ENCODE results near the gene KTN1. TPM values are rescaled to one million over a fixed set of nuclear protein-coding genes. Genes with fewer than 3 reads are reported as not detected.

The KTN1 gene
- total RNA-seq, 1 donor from 2014 or later: 179 TPM

GRCh38 chr14:55717621-55718020, 137.6 kb downstream of the KTN1 start:
- no peak for ATAC-seq
- intact Hi-C loops (cut with DNase I): no loop called here
- no peak overlapping the region for H3K27ac ChIP-seq
- no peaks in the 10 kb centered on the region for H3K9me3 ChIP-seq
- no peak for DNase-seq
- no peaks in the 10 kb centered on the region for H3K27me3 ChIP-seq
- H3K4me1 ChIP-seq: peaks cover 4% of the 10 kb centered on the region
- H3K36me3 ChIP-seq: no peaks in the 10 kb centered on the region
- H3K4me3 ChIP-seq: no peak overlapping the region
- no peak for TF ChIP-seq CTCF (IDR thresholded peaks at IDR 0.05)

DNA sequence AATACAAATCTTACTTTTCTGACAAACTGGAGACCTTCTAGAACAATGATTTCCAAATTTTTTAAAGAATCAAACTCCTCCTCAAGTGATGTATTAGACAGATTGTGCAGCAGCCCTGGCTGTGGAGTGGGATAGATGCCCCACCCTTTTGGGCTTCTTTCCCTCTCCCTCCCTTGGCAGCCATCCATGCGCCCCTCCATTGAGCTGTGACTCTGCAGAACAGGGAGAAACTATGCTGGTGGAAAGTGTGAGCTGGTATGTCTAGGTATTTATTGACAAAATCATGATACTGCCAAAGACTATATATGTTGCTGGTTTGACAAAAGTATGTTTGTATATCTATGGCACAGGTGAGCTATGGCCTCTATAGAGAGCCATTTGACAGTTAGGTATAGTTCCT, 138.5 kb downstream of the KTN1 start:
- no peak for ATAC-seq
- Histone ChIP-seq H3K4me1 (peaks cover 4% of the 10 kb centered on the region), H3K36me3 (no peaks in the 10 kb centered on the region), H3K9me3 (no peaks in the 10 kb centered on the region), H3K27ac (no peak overlapping the region), H3K27me3 (no peaks in the 10 kb centered on the region), H3K4me3 (no peak overlapping the region)
- DNase-seq: no peak
- no peak for TF ChIP-seq CTCF (IDR thresholded peaks at IDR 0.05)
- intact Hi-C loops (cut with DNase I): no loop called here

GRCh38 chr14:55720796-55721195, 140.8 kb downstream of the KTN1 start:
- Histone ChIP-seq H3K27ac (no peak overlapping the region), H3K9me3 (no peaks in the 10 kb centered on the region), H3K4me3 (no peak overlapping the region), H3K27me3 (no peaks in the 10 kb centered on the region), H3K4me1 (peaks cover 4% of the 10 kb centered on the region), H3K36me3 (no peaks in the 10 kb centered on the region)
- DNase-seq (no peak), ATAC-seq (no peak)
- TF ChIP-seq CTCF (IDR thresholded peaks at IDR 0.05): no peak
- intact Hi-C loops (cut with DNase I): no loop called here

GRCh38 chr14:55721353-55721752, 141.3 kb downstream of the KTN1 start:
- intact Hi-C loops (cut with DNase I): no loop called here
- ATAC-seq (peak; percentile 62), DNase-seq (no peak)
- no peak overlapping the region for H3K27ac ChIP-seq
- H3K4me3 ChIP-seq: no peak overlapping the region
- no peaks in the 10 kb centered on the region for H3K9me3 ChIP-seq
- TF ChIP-seq CTCF (IDR thresholded peaks at IDR 0.05): no peak
- H3K4me1 ChIP-seq: peaks cover under 1% of the 10 kb centered on the region
- H3K36me3 ChIP-seq: no peaks in the 10 kb centered on the region
- no peaks in the 10 kb centered on the region for H3K27me3 ChIP-seq

DNA sequence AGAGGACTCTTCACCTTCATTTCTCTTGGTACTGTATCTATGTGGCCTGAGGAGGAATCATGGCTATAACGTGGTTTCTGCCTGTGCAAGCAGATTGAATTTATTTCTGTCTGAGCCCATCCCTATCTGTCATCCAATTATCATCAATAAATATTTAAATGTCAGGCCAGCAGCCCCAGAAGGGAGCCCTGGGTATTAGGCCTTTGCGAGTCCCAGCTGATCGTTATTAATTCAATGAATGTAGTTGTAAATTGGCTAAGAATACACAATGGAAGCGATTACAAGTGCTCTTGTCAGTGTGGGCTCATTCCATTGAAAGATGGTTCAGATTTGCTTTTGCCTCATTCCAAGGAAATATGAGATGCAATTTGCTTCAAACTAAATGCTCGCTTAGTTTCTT, 142.0 kb downstream of the KTN1 start:
- no peak for TF ChIP-seq CTCF (IDR thresholded peaks at IDR 0.05)

GRCh38 chr14:55724736-55725135, 144.7 kb downstream of the KTN1 start:
- Histone ChIP-seq H3K27me3 (no peaks in the 10 kb centered on the region), H3K36me3 (no peaks in the 10 kb centered on the region), H3K27ac (no peak overlapping the region), H3K4me1 (no peaks in the 10 kb centered on the region), H3K9me3 (no peaks in the 10 kb centered on the region), H3K4me3 (no peak overlapping the region)
- DNase-seq (no peak), ATAC-seq (no peak)
- intact Hi-C loops (cut with DNase I): no loop called here
- no peak for TF ChIP-seq CTCF (IDR thresholded peaks at IDR 0.05)

More for the DNA sequence above, 142.0 kb downstream of the KTN1 start:
- Histone ChIP-seq H3K4me1 (no peaks in the 10 kb centered on the region), H3K27me3 (no peaks in the 10 kb centered on the region), H3K36me3 (no peaks in the 10 kb centered on the region), H3K9me3 (no peaks in the 10 kb centered on the region), H3K27ac (no peak overlapping the region), H3K4me3 (no peak overlapping the region)
- no peak for DNase-seq
- no peak for ATAC-seq
- intact Hi-C loops (cut with DNase I): no loop called here

Data from upper lobe of right lung (tissue), 1 donor.